EL (cell line): ENCODE results near the gene NDUFS4.
"Not testable (repeated sequence)": the region's sequence is repeated elsewhere in the genome, so short reads cannot be mapped to it uniquely, and the experiment has no call there.

ENCODE experiments used
- DNase-seq: peaks from one replicate; pipeline ENCODE4 v3.0.0-alpha.2; 2016

The NDUFS4 gene

DNA sequence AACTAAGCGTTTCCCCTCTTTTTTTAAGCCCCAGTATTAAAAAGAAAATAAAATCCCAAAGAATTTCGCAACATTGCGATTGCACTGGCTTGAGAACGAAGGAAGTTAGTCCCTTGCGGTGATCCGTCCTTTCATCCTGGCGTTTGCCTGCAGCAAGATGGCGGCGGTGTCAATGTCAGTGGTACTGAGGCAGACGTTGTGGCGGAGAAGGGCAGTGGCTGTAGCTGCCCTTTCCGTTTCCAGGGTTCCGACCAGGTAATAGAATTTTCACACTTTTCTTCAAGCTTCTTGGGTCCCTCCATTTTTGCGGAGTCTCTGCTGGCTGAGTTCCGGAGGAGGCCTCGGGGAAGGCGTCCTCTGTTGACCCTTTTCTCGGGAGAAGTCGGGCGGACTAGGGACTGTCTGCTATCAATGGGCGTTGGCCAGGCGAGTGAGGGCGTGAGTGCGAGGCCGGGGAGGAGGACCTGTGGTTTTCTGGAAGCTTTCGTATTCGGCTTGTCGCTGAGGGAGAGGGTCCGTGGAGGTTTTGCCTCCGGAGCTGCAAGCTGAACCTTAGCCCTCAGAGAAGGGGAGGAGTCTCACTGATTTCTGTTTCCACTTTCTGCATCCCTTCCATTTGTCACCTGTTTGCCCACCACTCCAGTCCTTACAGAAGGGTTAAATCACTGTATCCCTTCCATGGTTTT lies at the start of gene NDUFS4:
TSS of gene NDUFS4 (plus strand) at position 134 of the 686 bp plus-strand sequence. CDS start at position 158, 24 bp downstream.
- DNase-seq = peak; percentile 87

DNA sequence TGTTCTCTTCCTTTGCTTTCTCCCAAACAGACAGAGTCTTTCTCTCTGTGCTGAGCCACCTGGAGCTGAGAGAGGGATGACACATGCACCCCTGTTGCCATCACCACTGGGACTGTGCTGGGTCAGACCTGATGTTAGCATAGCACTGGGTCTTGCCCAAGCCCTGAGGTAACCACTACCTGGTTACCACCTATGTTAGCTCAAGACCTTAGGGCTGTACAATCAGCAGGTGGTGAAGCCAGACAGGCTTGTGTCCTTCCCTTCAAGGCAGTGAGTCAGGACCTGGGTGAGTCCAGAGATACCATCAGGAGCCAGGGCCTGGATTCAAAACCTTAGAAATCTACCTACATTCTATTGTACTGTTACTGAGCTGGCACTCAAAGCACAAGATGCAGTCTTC lies 47.9 kb upstream of the NDUFS4 start:
- no peak for DNase-seq

- no peak for DNase-seq
These were observed 44.5 kb upstream of the NDUFS4 start for GRCh38 chr5:53515988-53516387.

GRCh38 chr5:53520813-53521212 lies 39.6 kb upstream of the NDUFS4 start:
- no peak for DNase-seq

GRCh38 chr5:53537711-53538110 lies 22.7 kb upstream of the NDUFS4 start:
- no peak for DNase-seq

GRCh38 chr5:53540739-53541138 lies 19.7 kb upstream of the NDUFS4 start:
- not testable (repeated sequence) for DNase-seq

DNA sequence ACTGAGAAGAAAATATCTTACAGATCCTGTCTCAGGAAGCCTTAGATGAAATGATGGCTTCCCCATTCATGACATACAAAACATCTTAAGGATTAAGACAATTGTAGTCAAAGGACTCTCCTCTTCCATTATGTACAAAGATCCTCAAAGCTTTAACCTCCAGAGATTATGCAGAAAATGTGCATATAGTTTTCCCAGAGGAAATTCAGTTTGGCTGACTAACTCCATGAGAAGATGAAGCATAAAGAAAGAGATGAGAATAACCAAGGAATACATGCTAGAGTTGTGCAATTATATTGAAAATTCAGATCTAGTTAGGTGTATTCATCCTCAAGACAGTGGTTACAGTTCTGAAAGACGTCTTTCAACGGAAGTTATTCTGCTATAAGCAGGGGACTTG lies 18.6 kb upstream of the NDUFS4 start:
- no peak for DNase-seq

DNA sequence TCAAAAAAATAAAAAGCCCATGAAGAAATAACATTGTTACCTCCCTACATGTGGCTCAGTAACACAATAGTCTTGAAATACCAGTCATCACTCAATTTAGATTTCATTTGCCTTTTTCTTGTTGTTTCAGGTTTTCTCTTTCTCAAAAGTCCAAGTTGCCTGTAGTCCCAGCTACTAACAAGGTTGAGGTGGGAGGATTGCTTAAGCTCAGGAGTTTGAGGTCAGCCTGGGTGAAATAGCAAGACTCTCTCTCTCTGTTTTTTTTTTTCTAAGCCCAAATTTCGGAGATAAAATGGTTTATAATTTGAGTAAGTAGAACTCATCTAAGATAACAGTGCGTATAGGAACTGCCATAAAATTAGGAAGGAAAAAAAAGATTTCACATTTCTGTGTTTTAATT lies 17.5 kb upstream of the NDUFS4 start:
- no peak for DNase-seq

GRCh38 chr5:53543401-53543800 lies 17.0 kb upstream of the NDUFS4 start:
- peak; percentile 36 for DNase-seq

- DNase-seq = no peak
These were observed 14.7 kb upstream of the NDUFS4 start for GRCh38 chr5:53545744-53546143.

DNA sequence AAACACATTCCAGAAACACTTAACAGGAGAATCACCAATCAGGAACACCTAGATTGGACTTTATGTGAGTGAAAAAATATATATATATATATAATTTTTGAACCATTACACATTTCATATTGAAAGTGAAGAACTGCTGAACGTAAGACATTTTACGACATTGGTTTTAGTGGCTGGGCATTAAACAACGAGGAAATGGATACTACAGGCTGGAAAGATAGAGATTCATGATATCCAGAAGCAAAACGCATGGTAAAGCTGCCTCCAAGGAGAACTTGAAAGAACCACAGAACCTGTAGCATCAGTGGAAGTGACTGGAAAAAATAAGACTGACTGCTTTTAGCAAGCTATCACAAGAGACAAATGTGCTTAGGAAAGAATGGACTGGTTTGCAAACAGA lies 13.2 kb upstream of the NDUFS4 start:
- no peak for DNase-seq

DNA sequence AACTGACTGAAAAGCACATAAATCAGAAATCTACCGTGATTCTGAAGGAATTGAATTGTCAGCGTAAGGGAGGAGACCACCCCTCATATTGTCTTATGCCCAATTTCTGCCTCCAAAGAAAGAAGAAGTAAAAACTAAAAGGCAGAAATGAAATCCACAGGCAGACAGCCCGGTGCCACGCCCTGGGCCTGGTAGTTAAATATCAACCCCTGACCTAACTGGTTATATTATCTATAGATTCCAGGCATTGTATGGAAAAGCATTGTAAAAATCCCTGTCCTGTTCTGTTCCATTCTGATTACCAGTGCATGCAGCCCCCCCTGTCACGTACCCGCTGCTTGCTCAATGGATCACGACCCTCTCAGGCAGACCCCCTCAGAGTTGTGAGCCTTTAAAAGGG lies 11.9 kb upstream of the NDUFS4 start:
- not testable (repeated sequence) for DNase-seq

GRCh38 chr5:53549792-53550191 lies 10.6 kb upstream of the NDUFS4 start:
- DNase-seq = no peak

- DNase-seq = no peak
These were observed 7.9 kb upstream of the NDUFS4 start for GRCh38 chr5:53552561-53552960.

GRCh38 chr5:53554444-53554843 lies 6.0 kb upstream of the NDUFS4 start:
- DNase-seq = no peak

DNA sequence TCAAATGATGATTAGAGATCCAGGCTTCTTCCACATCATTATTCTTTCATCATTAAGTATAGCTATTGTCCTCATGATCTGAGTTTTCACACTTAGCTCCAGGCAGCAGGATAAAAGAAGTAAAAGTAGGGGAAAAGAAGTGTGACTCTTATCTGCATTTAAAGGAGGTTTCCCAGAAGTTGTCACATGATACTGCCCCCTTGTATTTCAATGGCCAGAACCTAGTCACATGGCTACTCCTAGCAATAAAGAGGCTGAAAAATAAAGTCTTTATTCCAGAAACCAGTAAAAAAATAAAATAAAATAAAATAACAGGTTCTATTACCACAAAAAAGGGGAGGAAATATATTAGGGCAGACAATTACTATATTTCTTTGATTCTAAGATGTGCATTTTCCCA lies 5.3 kb upstream of the NDUFS4 start:
- DNase-seq = no peak

GRCh38 chr5:53556001-53556400 lies 4.4 kb upstream of the NDUFS4 start:
- DNase-seq = no peak

DNA sequence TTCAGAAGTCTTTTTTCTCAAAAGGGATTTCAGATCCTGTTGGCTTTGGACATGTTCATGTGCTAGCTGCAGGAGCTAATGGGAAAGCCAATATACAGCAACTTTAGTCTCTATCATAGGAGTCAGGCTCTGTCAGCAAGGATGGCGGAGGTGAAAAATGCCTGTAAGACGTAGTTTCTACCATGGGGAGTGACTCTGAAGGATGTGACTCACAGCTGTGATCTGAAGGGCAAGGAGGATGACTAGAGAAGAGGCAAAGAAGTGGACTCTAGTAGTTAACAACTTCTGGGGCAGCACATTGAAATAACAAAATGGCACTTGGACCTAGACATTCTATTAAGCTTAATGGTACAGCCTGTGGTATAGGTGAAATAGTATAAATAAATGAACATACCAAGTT lies 3.1 kb upstream of the NDUFS4 start:
- peak; percentile 61 for DNase-seq

- DNase-seq = no peak
These were observed 1.5 kb upstream of the NDUFS4 start for GRCh38 chr5:53558966-53559365.

GRCh38 chr5:53560028-53560427 lies 411 bp upstream of the NDUFS4 start:
- DNase-seq = peak; percentile 6

DNA sequence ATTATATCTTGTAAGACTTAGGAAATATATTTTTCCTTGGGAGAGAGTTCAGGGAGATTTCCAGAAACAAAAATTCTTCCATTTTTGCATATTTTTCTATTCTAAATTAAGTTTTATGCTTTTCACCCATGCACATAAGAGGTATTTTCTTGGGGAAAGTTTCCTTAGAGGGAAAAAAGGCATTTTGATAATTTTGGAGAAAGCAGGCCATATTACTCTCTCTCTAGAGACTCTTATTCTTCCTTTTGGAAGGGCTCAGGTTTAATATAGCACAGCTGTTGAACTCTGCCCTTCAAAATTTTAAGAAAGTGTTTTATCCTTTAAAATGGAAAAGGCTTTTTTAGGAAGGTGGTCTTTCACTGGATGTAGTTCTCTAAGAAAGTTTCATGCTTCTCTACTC lies 8.0 kb downstream of the NDUFS4 start:
- no peak for DNase-seq

DNA sequence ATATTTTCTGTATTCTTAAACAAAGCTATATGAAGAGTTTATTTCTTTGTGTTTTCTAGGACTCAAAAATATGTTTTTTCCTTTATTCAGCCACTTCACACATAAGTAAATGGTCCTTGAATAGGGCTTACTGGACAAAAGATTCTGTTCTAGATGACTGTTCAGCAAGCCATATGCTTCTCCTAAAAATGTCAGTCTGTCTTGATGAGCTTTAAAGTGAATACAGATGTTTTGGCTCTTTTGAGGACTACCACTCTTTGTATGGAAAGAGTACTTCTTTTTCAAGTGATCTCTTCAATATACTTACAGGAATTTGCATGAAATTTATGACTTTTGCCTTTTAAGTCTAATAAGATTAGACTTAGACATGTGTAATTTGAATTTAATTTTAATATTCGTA lies 8.4 kb downstream of the NDUFS4 start:
- DNase-seq = no peak

DNA sequence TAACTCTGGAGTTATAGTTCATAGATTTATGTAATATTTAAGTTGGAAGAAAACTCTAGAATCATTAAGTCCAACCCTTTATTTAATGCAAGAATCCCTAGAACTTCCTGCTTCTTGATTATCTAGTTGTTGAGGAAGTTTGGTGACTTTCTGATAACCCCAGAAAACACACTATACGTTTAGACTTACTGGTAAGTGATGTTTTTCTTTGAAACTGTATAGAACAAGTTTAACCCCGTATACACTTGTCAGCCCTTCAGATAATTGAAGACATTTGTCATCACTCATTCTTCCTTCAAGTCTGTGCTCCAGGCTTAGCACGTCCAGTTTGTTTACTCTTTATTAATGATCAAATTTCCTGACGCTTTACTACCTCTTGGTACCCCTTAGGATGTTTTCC lies 9.0 kb downstream of the NDUFS4 start:
- DNase-seq = no peak

DNA sequence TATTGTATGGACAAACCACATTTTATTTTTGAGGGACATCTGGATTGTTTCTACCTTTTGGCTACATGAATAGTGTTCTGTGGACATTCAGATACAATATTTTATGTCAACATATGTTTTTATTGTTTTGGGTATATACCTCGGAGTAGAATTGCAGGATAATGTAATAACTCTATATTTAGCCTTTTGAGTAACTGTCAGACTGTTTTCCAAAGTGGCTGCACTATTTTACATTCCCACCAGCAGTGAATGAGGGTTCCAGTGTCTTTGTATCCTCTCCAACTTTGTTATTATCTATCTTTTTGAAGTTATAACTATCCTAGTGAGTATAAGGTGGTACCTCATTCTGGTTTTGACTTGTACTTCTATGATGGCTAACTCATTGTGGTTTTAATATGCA lies 11.0 kb downstream of the NDUFS4 start:
- no peak for DNase-seq

GRCh38 chr5:53575101-53575500 lies 14.7 kb downstream of the NDUFS4 start:
- DNase-seq = no peak
